GM21447 (cell line): ENCODE data around the gene OSBPL8.
A peak's percentile ranks its signal among the peaks of the same experiment; 100 is the strongest.

Experiments
- ATAC-seq: cut with Tn5 transposase; IDR thresholded peaks from one replicate; pipeline ENCODE4 v1.9.1; 2021; ENCODE audit not compliant: unreplicated experiment

OSBPL8 gene

DNA sequence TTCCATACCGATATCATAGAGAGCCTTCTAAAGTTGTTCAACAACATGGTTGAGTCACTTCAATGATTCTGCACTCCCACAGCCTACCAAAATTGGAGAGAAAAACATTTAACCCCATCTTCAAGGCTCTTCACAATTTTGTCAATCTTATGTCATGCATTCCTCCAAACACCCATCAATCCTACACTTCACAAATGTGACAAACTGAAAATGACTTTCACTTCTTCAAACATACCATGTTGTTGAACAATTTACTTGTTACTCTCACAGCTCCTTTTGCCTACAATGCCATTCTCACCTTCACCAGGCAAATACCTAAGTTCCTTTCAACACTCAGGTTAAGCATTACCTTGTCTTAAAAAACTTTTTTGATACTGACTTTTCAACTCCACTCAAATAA lies 88.0 kb downstream of the OSBPL8 start:
- ATAC-seq, result no peak

DNA sequence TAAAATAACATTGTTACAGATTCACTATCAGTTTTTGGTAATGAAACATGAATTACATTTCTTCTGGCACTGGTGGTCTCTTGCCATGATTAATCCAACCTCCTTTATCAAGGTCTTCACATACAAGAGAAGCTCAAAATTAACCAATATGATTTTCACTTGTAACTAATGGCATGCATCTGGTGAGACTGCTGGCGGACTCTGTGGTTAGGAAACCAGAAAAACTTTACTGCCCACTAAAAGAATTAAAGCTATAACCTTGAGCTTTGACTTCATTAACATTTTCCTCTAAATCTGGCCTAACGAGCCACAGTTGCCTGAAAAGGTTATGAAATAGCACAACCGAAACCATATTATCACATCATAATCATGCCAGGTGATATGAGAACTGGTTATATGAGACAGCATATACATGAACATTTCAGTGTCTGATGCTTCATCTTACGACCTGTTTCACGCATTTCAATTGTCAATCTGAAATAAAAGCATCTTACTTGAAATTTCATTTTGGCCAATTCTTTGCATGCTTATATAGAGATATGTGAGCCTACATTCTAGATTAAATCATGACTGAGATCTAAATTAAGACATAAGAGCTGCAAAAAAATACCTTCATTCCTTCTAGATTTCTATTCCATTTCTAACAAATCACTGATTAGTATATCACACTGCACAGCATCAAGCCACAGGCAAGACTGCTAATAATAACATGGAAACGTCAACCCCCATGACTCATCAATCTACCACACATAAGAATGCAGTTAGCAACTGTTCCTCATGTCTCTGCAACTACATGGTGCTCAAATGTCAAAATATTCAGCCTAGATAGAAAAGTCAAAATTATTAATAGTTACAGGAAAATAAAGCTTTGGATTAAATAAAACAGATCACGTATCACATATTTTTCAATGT lies 89.3 kb downstream of the OSBPL8 start:
- ATAC-seq, result peak; percentile 94

DNA sequence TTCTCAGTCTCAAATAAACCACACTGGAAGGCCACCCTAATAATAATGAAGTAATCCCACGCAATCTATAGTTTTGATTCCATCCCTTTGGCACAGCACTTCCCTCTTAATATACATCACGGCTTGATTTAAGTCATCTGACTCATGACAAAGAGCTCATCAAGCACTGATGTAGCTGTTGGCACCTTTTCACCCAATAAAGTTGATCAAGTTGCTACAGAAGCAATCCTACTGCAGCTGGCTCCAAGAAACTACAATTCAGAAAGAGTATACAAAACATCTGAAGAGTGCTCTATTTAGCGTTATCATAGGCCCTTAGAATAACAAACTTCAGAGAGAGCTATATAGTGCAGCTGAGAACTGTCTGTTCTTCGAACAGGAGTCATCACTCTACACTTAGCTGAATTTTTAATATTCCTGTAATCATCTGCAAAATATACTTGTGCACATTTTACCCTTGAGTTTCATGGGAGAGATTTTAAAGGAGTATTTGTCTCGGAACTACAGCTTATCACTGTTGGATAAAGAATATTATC lies 94.9 kb downstream of the OSBPL8 start:
- no peak for ATAC-seq

DNA sequence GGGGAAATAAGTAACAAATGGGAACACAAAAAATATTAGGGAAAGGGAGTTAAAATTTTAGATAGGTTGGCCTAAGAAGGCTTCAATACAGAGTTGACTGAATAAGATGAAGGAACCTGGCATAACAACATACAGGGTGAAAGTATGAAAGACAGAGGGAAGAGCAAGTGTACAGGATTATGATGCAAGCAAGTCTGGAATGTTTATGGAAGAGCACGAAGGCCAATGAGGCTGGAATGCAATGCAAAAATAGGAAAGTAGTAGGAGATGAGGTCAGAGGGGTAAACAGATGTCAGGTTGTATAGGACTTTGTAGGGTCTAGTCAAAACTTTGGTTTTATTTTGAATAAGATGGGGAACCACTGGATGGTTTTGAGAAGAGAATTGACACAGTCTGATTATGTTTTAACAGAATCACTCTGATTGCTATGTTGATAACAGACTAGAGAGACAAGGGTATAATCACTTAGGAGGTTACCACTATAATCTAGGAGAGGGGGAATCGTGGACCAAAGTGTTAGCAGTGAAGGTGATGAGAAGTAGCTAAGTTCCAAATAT lies 96.8 kb downstream of the OSBPL8 start:
- ATAC-seq, result no peak

DNA sequence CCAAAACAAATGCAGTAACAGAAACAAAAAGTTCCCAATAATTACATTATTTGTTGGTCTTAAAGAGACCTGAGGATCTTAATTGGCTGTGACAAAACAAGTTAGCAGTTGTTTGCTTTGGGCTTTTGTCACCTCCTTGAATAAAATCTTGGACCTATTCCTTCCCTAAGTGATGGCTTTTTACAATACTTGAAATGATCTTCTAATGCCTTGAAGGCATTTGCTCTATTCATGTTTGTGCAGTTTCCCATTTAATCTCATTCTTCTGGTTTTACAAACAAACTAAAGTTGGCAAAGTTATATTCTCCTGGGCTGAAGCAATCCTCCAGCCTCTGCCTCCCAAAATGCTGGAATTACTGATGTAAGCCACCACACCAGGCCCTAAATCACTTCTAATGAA lies 98.8 kb downstream of the OSBPL8 start:
- ATAC-seq, result no peak

DNA sequence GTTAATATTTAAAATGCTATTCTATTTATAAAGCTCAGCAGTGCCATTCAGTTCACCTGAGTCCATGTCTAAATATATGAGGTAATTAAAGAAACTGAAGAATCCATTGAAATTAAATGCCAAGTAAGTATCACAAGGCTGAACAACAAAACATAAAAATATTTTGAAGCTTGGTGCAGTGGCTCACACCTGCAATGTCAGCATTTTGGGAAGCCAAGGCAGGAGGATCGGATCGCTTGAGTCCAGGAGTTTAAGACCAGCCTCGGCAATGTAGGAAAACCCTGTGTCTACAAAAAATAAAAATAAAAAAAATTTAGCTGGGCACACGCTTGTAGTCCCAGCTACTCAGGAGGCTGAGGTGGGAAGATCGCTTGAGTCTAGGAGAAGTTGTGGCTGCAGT lies 101.8 kb downstream of the OSBPL8 start:
- no peak for ATAC-seq

DNA sequence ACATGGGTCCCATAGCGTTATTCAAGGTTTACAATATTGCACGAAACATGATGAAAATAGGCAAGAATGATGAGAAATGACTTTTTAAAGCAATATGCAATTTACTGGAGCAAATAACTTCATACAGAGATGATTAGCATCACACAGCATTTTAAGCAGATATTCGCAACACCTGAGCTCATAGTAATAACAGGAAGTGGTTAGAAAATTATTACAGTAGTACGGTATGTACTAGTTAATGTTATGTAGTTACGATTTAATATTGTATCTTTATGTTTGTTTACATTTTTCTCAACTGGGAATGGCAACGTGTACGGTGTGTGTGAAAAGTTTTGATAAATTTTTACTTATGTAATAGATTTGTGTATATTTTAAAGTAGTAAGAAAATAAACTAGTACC lies 102.6 kb downstream of the OSBPL8 start:
- no peak for ATAC-seq

DNA sequence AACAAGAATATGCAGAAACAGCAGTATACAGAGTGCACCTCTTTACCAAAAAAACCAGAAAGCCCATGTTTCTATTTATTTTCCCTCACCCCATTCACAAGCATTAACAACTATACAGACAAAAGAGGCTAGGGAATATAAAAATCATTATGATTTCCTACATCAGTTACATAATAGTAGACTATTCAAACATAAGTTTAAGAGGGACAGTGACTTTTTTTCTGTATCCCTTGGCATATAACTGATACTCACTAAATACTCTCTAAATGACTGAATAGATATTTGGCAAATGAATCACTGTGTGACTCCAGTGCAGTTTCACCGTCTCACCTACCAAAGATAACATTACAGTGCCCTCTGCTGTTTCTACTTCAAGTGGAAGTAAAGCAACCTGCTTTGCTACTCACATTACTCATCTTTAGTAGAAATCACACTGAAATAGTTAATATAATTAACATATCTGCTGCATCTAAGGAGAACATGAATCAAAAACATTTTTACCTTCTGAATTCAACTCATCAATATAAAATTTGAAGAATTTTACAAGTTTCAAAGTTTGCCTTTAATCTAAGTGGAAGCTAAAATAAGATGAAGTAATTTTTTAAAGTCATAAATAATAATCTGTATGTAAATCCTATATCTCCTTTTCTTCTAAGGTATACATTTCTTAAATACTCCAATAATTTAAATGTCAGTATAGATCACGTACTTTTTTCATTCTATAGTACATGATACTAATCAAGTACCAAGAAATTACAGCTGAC lies 103.8 kb downstream of the OSBPL8 start:
- ATAC-seq, result peak; percentile 96

DNA sequence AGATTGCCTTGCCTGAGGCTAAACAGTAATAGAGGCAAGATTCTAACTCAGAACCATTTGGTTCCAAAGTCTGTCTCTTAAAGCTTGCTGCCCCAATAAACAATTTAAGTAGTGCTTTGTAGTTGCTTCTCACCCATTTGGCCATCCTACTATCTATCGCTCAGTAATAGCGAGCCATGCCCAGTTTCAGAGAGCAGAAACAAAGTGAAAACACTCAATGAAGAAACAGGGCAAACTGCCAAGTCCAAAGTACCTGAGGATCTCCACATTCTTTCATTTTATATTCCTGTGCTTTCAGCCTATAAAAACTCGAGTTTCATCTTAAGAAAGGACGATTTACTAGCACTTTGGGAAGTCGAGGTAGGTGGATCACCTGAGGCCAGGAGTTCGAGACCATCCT lies 108.0 kb downstream of the OSBPL8 start:
- ATAC-seq, result no peak

DNA sequence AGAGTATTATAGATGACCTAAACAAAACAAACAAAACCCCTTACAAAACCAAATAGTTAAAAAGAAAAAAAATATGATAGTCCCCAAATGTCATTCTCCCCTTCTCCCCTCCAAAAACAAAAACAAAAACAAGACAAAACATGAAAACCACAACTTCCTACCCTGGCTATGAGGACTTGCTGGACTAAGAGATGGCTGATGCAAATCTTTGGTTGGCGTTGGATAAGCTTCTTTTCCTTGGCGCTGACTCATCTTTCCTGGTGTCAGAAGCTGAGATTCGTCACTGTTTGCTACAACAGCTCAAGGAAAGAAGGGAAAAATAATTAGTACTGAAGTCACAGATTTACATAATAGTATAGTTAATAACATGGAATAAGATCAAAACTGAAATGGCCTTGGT lies 108.9 kb downstream of the OSBPL8 start:
- ATAC-seq, result no peak

DNA sequence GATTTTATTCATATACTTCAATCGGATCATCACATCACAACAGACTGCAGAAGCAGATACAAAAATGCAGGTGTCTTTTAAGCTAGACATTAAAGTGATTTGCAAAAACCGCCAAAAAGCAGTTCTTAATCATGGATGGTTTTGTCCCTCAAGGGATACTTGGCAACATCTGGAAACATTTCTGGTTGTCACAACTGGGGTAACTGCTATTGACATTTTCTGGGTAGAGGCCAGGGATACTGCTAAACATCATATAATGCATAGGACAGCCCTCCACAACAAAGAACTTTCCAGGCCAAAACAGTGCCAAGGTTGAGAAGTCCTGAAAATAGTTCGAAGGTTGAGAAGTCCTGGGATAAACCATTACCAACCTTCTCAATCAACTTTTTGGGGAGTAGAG lies 109.6 kb downstream of the OSBPL8 start:
- no peak for ATAC-seq

DNA sequence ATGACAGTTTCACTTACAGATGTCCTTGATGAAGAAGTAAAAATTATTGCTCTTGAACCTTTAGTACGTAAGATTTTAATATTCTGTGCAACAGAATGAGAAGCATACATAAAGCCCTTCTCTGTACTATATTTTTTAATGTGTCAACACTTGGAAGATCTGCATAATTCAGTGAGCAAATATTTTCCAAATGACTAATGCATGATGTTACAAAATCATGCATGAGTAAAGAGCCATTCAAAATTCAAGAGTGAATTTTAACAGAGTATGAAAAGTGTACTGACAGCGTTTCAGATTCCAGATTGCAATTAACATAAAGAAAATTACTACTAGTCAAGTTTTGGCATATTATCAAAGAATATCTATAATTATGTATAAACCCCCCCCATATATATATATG lies 110.0 kb downstream of the OSBPL8 start:
- ATAC-seq, result no peak

DNA sequence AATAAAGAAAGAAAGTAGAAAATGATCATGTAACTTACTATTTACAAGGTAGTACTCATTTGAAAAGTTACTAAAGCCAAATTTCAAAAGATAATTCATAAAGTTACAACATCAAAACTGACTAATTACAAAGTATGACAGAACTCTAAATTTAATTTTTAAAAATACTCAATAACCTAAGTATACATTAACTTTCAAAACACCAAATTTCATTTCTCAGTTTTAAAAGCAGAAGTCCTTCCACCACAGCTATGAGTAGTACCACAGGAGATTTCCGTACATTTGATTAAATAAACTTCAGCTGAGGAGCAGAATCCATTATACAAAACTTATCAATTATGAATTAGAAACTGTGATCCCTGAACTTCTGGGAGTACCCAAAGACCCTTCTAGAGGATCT lies 110.6 kb downstream of the OSBPL8 start:
- ATAC-seq, result no peak

DNA sequence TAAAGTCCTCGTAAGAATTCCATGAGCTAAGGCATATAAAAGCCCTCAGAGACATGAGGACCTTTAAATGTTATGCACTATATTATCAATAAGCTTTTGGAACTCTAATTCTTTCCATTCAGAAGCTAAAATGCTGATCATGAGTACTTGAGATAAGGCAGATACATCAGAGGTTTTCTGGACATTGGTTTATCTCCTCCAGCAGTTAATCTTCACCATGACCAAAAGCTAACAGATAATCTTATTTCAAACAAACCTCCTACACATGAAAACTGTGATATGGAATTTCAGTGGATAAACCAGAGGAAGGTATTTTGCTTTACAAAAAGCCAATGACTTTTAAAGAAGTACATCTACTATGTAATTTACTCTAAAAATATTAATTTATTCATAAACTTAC lies 113.5 kb downstream of the OSBPL8 start:
- no peak for ATAC-seq

DNA sequence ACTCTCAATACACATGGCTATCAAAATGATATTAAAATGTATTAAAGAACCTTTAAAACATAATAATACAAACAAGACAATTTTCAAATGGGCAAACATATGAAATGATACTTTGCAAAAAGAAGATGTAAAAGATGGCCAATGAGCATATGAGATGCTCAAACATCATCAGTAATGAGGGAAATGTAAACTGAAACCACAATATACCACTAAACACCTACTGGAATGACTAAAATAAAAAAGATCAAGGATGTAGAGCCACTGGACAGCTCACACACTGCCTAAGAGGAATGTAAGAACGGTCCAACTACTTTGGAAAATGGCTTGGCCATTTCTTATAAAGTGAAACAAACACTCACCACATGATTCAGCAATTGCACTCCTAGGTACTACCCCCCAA lies 114.1 kb downstream of the OSBPL8 start:
- no peak for ATAC-seq

DNA sequence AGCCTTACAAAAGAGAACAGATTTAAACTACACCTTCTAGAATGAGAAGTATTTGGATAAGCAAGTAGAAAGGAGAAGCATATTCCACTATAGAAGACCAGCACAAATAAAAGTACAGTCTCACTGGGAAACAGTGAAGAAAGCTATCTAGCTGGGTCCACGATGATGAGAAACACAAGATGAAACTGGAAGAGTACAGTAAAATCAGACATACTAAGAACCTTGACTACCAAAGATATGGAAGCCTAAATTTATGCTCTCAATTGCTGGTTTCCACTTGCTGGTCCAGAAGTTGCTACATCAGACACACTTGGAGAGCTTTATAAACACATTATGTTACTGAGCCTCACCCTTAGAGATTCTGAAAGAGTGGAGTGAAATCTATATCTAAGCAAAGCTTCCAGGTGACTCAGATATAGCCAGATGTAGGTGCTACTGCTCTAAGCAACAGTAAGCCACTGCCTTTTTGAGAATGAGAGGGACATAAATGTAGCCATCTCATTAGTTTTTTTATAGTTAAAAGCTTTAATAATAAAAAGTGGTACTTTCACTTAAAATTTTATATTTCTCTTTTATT lies 115.1 kb downstream of the OSBPL8 start:
- ATAC-seq, result no peak

DNA sequence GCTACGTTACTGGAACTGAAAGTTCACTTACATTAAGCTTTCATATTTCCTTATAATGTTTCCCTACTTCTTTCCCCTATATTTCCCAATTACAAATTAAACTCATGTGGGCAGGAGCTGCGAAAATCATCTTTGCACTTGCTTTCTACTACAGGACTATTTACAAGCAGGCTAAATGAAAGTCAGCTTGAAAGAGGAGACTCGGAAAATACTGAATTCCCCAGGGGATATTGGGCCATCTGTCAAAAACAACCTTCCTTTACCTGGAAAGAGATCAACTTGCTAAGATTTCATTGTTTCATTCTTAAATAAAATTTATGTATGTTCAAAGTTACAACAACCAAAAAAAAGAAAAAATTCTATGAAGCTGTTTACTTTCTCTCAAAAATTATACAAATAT lies 118.6 kb downstream of the OSBPL8 start:
- ATAC-seq, result no peak

DNA sequence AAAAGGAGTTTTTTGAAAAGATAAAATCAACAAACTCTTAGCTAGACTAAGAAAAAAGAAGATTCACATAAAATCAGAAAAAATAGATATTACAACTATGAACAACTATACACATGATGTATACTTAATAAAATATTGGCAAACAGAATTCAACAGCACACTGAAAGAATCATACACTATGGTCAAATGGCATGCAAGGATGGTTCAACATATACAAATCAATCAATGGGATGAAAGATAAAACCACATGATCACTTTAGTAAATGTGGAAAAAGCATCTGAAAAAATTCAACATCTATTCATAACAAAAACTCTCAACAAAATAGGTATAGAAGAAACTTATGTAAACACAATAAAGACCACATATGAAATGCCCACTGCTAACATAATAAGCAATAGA lies 126.8 kb downstream of the OSBPL8 start:
- no peak for ATAC-seq

DNA sequence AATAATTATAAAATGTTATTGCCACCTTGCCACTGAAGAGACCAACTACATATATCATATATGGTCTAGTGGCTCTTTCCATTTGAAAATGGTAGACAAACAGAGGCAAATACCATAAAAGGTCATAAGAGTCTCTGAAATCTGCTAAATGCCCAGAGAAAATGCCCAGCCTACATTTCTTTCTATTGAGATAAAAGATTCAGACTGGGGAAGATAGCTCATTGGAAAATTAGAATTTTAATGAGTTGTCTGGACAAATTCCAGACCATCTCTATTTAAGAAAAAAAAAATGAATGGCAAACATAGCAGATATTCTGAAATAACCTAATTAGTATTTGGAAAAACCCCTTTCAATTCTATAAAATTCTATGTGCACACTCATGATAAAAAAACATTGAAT lies 131.5 kb downstream of the OSBPL8 start:
- no peak for ATAC-seq

DNA sequence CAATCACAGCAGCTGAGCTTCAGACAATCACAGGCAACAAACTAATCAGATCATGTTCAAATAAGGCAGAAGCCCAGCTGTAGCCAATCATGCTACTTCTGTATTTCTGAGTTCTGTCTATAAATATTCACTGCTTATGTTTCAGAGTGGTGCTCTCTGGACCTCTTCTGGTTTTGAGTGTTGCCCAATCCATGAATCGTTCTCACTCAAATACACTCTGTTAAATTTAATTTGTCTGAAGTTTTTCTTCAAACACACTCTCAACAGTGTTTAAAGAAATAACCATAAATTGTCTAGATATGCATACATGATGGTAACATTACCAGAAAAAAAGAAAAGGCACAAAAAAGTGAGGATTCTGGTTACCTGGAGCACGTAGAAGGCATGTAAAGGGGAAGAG lies 133.4 kb downstream of the OSBPL8 start:
- ATAC-seq, result no peak

DNA sequence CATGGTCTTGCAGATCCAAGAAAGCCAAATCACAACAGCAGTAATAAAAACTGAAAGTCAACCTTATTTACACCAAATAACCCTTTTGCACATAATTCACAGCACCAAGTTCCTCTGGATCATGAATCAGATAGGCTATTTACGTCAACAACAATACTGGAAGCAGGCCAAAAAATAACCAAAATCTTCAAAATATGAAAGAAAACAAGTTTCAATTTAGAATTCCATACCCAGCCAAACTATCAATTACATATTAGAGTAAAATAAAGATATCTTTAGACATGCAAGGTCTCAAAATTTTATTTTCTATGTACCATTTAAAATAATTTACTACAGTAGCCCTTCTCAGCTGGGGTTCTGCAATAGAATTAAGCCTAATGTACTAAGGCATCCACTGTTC lies 134.6 kb downstream of the OSBPL8 start:
- no peak for ATAC-seq
